Activated T-helper 1 cell treated with anti-CD3 and anti-CD28 coated beads, Interleukin-12 subunit alpha, Interleukin-12 subunit beta, Interleukin-2, Interleukin-4 antibody, amounts not matched to agents 30 ng/mL and 10 ng/mL and 1 ng/mL, durations not matched to agents 14 hours and 24 hours and 36 hours (primary cell): ENCODE measurements around the gene CRACR2B. TPM values are rescaled to one million over a fixed set of nuclear protein-coding genes. Genes with fewer than 3 reads are reported as not detected.

Experiments used
- DNase-seq: peaks from one replicate; pipeline ENCODE4 v3.0.0; 2021; ENCODE audit warnings: low spot score
- H3K27ac Mint-ChIP-seq: one replicate; pipeline ENCODE4 v1.8.0; 2021; ENCODE audit warnings: mild to moderate bottlenecking, mixed read lengths
- H3K27me3 Mint-ChIP-seq: one replicate; pipeline ENCODE4 v1.8.0; 2022; ENCODE audit warnings: mild to moderate bottlenecking, moderate library complexity, mixed read lengths; ENCODE audit not compliant: insufficient read depth
- H3K36me3 Mint-ChIP-seq: one replicate; pipeline ENCODE4 v1.8.0; 2021; ENCODE audit warnings: low read depth, mixed read lengths
- H3K4me1 Mint-ChIP-seq: one replicate; pipeline ENCODE4 v1.8.0; 2021; ENCODE audit warnings: low read depth, mixed read lengths
- H3K4me3 Mint-ChIP-seq: one replicate; pipeline ENCODE4 v1.8.0; 2021; ENCODE audit warnings: mild to moderate bottlenecking, moderate library complexity, mixed read lengths
- H3K9me3 Mint-ChIP-seq: one replicate; pipeline ENCODE4 v1.8.0; 2021; ENCODE audit warnings: mixed read lengths
- intact Hi-C: fragments of 100-400 bp; cut with micrococcal nuclease; formaldehyde crosslinking; loops from one replicate; pipeline ENCODE4 v1.15.1; 2024
- total RNA-seq: library from RNA; stranded (reverse); gene quantifications from 2 replicates; pipeline ENCODE4 v1.2.3, GENCODE V29; 2022

The CRACR2B gene
- total RNA-seq, 1 donor from 2014 or later, result 1.3 TPM

- Mint-ChIP-seq H3K4me1 (no peaks in the 10 kb centered on the region), H3K36me3 (no peaks in the 10 kb centered on the region), H3K27ac (no peak overlapping the region), H3K9me3 (no peaks in the 10 kb centered on the region), H3K27me3 (peaks cover 2% of the 10 kb centered on the region), H3K4me3 (no peak overlapping the region)
- no peak for DNase-seq
- intact Hi-C loops, result no loop called here
Observed at GRCh38 chr11:854601-855329, 27.0 kb downstream of the CRACR2B start.

- no peak for DNase-seq
- Mint-ChIP-seq H3K4me3 (no peak overlapping the region), H3K27ac (no peak overlapping the region), H3K9me3 (no peaks in the 10 kb centered on the region), H3K36me3 (no peaks in the 10 kb centered on the region), H3K4me1 (no peaks in the 10 kb centered on the region), H3K27me3 (peaks cover 2% of the 10 kb centered on the region)
- intact Hi-C loops, result no loop called here
Observed at GRCh38 chr11:855330-855674, 27.6 kb downstream of the CRACR2B start.

GRCh38 chr11:855796-856195, 28.1 kb downstream of the CRACR2B start:
- H3K27me3 Mint-ChIP-seq, result peaks cover 2% of the 10 kb centered on the region
- intact Hi-C loops, result no loop called here

GRCh38 chr11:856397-856796, 28.7 kb downstream of the CRACR2B start:
- no peaks in the 10 kb centered on the region for H3K4me1 Mint-ChIP-seq
- H3K36me3 Mint-ChIP-seq, result no peaks in the 10 kb centered on the region
- intact Hi-C loops, result no loop called here
- peaks cover 2% of the 10 kb centered on the region for H3K27me3 Mint-ChIP-seq
- H3K4me3 Mint-ChIP-seq, result no peak overlapping the region
- no peaks in the 10 kb centered on the region for H3K9me3 Mint-ChIP-seq
- DNase-seq, result no peak
- no peak overlapping the region for H3K27ac Mint-ChIP-seq

More at GRCh38 chr11:855796-856195, 28.1 kb downstream of the CRACR2B start:
- Mint-ChIP-seq H3K4me3 (no peak overlapping the region), H3K36me3 (no peaks in the 10 kb centered on the region), H3K9me3 (no peaks in the 10 kb centered on the region), H3K4me1 (no peaks in the 10 kb centered on the region), H3K27ac (no peak overlapping the region)
- no peak for DNase-seq

- Mint-ChIP-seq H3K9me3 (no peaks in the 10 kb centered on the region), H3K36me3 (no peaks in the 10 kb centered on the region), H3K27ac (no peak overlapping the region), H3K4me3 (no peak overlapping the region), H3K4me1 (no peaks in the 10 kb centered on the region), H3K27me3 (no peaks in the 10 kb centered on the region)
- no peak for DNase-seq
- intact Hi-C loops, result no loop called here
Observed at GRCh38 chr11:858053-858761, 30.5 kb downstream of the CRACR2B start.

- H3K4me3 Mint-ChIP-seq, result no peak overlapping the region
Observed at GRCh38 chr11:858762-859339, 31.1 kb downstream of the CRACR2B start.

GRCh38 chr11:859394-860131, 31.8 kb downstream of the CRACR2B start:
- H3K27ac Mint-ChIP-seq, result no peak overlapping the region
- DNase-seq, result no peak
- no peaks in the 10 kb centered on the region for H3K36me3 Mint-ChIP-seq
- no peaks in the 10 kb centered on the region for H3K4me1 Mint-ChIP-seq
- intact Hi-C loops, result no loop called here
- no peaks in the 10 kb centered on the region for H3K9me3 Mint-ChIP-seq
- H3K4me3 Mint-ChIP-seq, result no peak overlapping the region
- H3K27me3 Mint-ChIP-seq, result no peaks in the 10 kb centered on the region

More at GRCh38 chr11:858762-859339, 31.1 kb downstream of the CRACR2B start:
- no peak for DNase-seq
- Mint-ChIP-seq H3K36me3 (no peaks in the 10 kb centered on the region), H3K27ac (no peak overlapping the region), H3K9me3 (no peaks in the 10 kb centered on the region), H3K4me1 (no peaks in the 10 kb centered on the region), H3K27me3 (no peaks in the 10 kb centered on the region)
- intact Hi-C loops, result no loop called here

GRCh38 chr11:860234-861104, 32.8 kb downstream of the CRACR2B start:
- Mint-ChIP-seq H3K4me1 (no peaks in the 10 kb centered on the region), H3K36me3 (no peaks in the 10 kb centered on the region), H3K27ac (no peak overlapping the region), H3K9me3 (no peaks in the 10 kb centered on the region), H3K4me3 (no peak overlapping the region), H3K27me3 (no peaks in the 10 kb centered on the region)
- intact Hi-C loops, result no loop called here
- DNase-seq, result no peak

- Mint-ChIP-seq H3K27ac (no peak overlapping the region), H3K9me3 (no peaks in the 10 kb centered on the region), H3K27me3 (no peaks in the 10 kb centered on the region), H3K4me1 (no peaks in the 10 kb centered on the region), H3K4me3 (no peak overlapping the region), H3K36me3 (no peaks in the 10 kb centered on the region)
- intact Hi-C loops, result no loop called here
- no peak for DNase-seq
Observed at GRCh38 chr11:861105-861479, 33.4 kb downstream of the CRACR2B start.

GRCh38 chr11:862081-862661, 34.5 kb downstream of the CRACR2B start:
- DNase-seq, result no peak
- H3K36me3 Mint-ChIP-seq, result no peaks in the 10 kb centered on the region
- intact Hi-C loops, result no loop called here
- H3K9me3 Mint-ChIP-seq, result no peaks in the 10 kb centered on the region
- no peak overlapping the region for H3K27ac Mint-ChIP-seq
- H3K4me3 Mint-ChIP-seq, result no peak overlapping the region
- H3K4me1 Mint-ChIP-seq, result no peaks in the 10 kb centered on the region
- no peaks in the 10 kb centered on the region for H3K27me3 Mint-ChIP-seq

GRCh38 chr11:862696-863022, 34.9 kb downstream of the CRACR2B start:
- H3K4me3 Mint-ChIP-seq, result no peak overlapping the region
- H3K36me3 Mint-ChIP-seq, result no peaks in the 10 kb centered on the region
- intact Hi-C loops, result no loop called here
- no peak overlapping the region for H3K27ac Mint-ChIP-seq
- H3K27me3 Mint-ChIP-seq, result no peaks in the 10 kb centered on the region
- DNase-seq, result no peak
- no peaks in the 10 kb centered on the region for H3K4me1 Mint-ChIP-seq
- no peaks in the 10 kb centered on the region for H3K9me3 Mint-ChIP-seq
